ENCODE results near the gene LZTS2.

Gene LZTS2

GRCh38 chr10:100989088-100989487 is 10.5 kb upstream of the LZTS2 start:
- H3K18ac ChIP-seq (ENCODE audit: low read length): no peak overlapping the region
- no peak overlapping the region for H4K8ac ChIP-seq (ENCODE audit: low read depth, low read length)
- peaks cover 36% of the 10 kb centered on the region for H3K79me2 ChIP-seq (ENCODE audit: control insufficient read depth, insufficient read depth, low read length)
- no peak overlapping the region for H2BK15ac ChIP-seq (replicated peaks; ENCODE audit: low read depth)
- H3K9ac ChIP-seq (ENCODE audit: low read length): no peak overlapping the region
- no peaks in the 10 kb centered on the region for H3K27me3 ChIP-seq (ENCODE audit: insufficient read depth, low read length, poor library complexity)
- H3K4me2 ChIP-seq (ENCODE audit: low read length): no peak overlapping the region
- no peak for DNase-seq
- no peak overlapping the region for H3K27ac ChIP-seq (ENCODE audit: low read depth, low read length)
- no peak overlapping the region for H2AK5ac ChIP-seq (ENCODE audit: low read length)
- no CpG with 5 or more reads among the region's 21 CpGs for WGBS (ENCODE audit: extremely low coverage, insufficient coverage, low lambda C conversion rate)
- H3K4ac ChIP-seq (ENCODE audit: low read depth, low read length): no peak overlapping the region
- peaks cover 6% of the 10 kb centered on the region for H3K4me1 ChIP-seq (ENCODE audit: control insufficient read depth, low read depth, low read length)
- H4K5ac ChIP-seq (ENCODE audit: low read length): no peak overlapping the region
- H3K56ac ChIP-seq (ENCODE audit: low read length): no peak overlapping the region
- peaks cover 27% of the 10 kb centered on the region for H3K79me1 ChIP-seq (ENCODE audit: low read length)
- no peak overlapping the region for H3K4me3 ChIP-seq (ENCODE audit: low read length)
- H2BK120ac ChIP-seq (ENCODE audit: low read depth, low read length): no peak overlapping the region
- H3K23ac ChIP-seq (ENCODE audit: low read length): no peak overlapping the region
- H2BK5ac ChIP-seq (ENCODE audit: low read length): no peak overlapping the region
- H3K36me3 ChIP-seq (ENCODE audit: control insufficient read depth, insufficient read depth, low read length): peaks cover 19% of the 10 kb centered on the region

GRCh38 chr10:100993986-100994708 is 5.5 kb upstream of the LZTS2 start:
- Histone ChIP-seq H3K56ac (ENCODE audit: low read length) (peak overlapping the region; percentile 49), H3K27me3 (ENCODE audit: insufficient read depth, low read length, poor library complexity) (no peaks in the 10 kb centered on the region), H4K8ac (ENCODE audit: low read depth, low read length) (no peak overlapping the region), H3K4me2 (ENCODE audit: low read length) (no peak overlapping the region), H3K4me3 (ENCODE audit: low read length) (no peak overlapping the region), H3K79me1 (ENCODE audit: low read length) (peaks cover 9% of the 10 kb centered on the region), H3K4ac (ENCODE audit: low read depth, low read length) (no peak overlapping the region), H3K18ac (ENCODE audit: low read length) (no peak overlapping the region), H4K5ac (ENCODE audit: low read length) (no peak overlapping the region), H3K9ac (ENCODE audit: low read length) (peak overlapping the region; percentile 34), H3K23ac (ENCODE audit: low read length) (no peak overlapping the region), H2BK5ac (ENCODE audit: low read length) (no peak overlapping the region), H3K4me1 (ENCODE audit: control insufficient read depth, low read depth, low read length) (peaks cover 12% of the 10 kb centered on the region), H2BK15ac (replicated peaks; ENCODE audit: low read depth) (no peak overlapping the region), H3K79me2 (ENCODE audit: control insufficient read depth, insufficient read depth, low read length) (peaks cover 12% of the 10 kb centered on the region), H2BK120ac (ENCODE audit: low read depth, low read length) (no peak overlapping the region), H3K36me3 (ENCODE audit: control insufficient read depth, insufficient read depth, low read length) (peaks cover 21% of the 10 kb centered on the region), H3K27ac (ENCODE audit: low read depth, low read length) (no peak overlapping the region), H2AK5ac (ENCODE audit: low read length) (no peak overlapping the region)
- DNase-seq: peak; percentile 60
- WGBS (ENCODE audit: extremely low coverage, insufficient coverage, low lambda C conversion rate): no CpG with 5 or more reads among the region's 10 CpGs

- Histone ChIP-seq H4K5ac (ENCODE audit: low read length) (no peak overlapping the region), H3K79me1 (ENCODE audit: low read length) (peaks cover 8% of the 10 kb centered on the region), H2AK5ac (ENCODE audit: low read length) (no peak overlapping the region), H3K36me3 (ENCODE audit: control insufficient read depth, insufficient read depth, low read length) (peaks cover 21% of the 10 kb centered on the region), H3K4me3 (ENCODE audit: low read length) (no peak overlapping the region), H2BK15ac (replicated peaks; ENCODE audit: low read depth) (no peak overlapping the region), H2BK5ac (ENCODE audit: low read length) (no peak overlapping the region), H3K79me2 (ENCODE audit: control insufficient read depth, insufficient read depth, low read length) (peaks cover 7% of the 10 kb centered on the region), H2BK120ac (ENCODE audit: low read depth, low read length) (no peak overlapping the region), H3K56ac (ENCODE audit: low read length) (peak overlapping the region; percentile 25), H3K27ac (ENCODE audit: low read depth, low read length) (peak overlapping the region; percentile 47), H3K9ac (ENCODE audit: low read length) (peak overlapping the region; percentile 34), H3K4me1 (ENCODE audit: control insufficient read depth, low read depth, low read length) (peaks cover 12% of the 10 kb centered on the region), H3K4me2 (ENCODE audit: low read length) (no peak overlapping the region), H3K23ac (ENCODE audit: low read length) (no peak overlapping the region), H3K27me3 (ENCODE audit: insufficient read depth, low read length, poor library complexity) (no peaks in the 10 kb centered on the region), H3K18ac (ENCODE audit: low read length) (no peak overlapping the region), H3K4ac (ENCODE audit: low read depth, low read length) (no peak overlapping the region), H4K8ac (ENCODE audit: low read depth, low read length) (no peak overlapping the region)
- no CpG with 5 or more reads among the region's 6 CpGs for WGBS (ENCODE audit: extremely low coverage, insufficient coverage, low lambda C conversion rate)
- DNase-seq: no peak
Measured at GRCh38 chr10:100995181-100995580, 4.4 kb upstream of the LZTS2 start.

GRCh38 chr10:100996678-100997359 is 2.8 kb upstream of the LZTS2 start:
- Histone ChIP-seq H3K79me2 (ENCODE audit: control insufficient read depth, insufficient read depth, low read length) (peaks cover 12% of the 10 kb centered on the region), H3K4ac (ENCODE audit: low read depth, low read length) (peak overlapping the region; percentile 8), H3K23ac (ENCODE audit: low read length) (peak overlapping the region; percentile 94), H3K79me1 (ENCODE audit: low read length) (peaks cover 14% of the 10 kb centered on the region), H3K27ac (ENCODE audit: low read depth, low read length) (peak overlapping the region; percentile 87), H3K56ac (ENCODE audit: low read length) (peak overlapping the region; percentile 99), H3K4me2 (ENCODE audit: low read length) (peak overlapping the region; percentile 98), H2BK120ac (ENCODE audit: low read depth, low read length) (no peak overlapping the region), H4K8ac (ENCODE audit: low read depth, low read length) (no peak overlapping the region), H3K18ac (ENCODE audit: low read length) (peak overlapping the region; percentile 25), H3K36me3 (ENCODE audit: control insufficient read depth, insufficient read depth, low read length) (peaks cover 10% of the 10 kb centered on the region), H3K9ac (ENCODE audit: low read length) (peak overlapping the region; percentile 94), H2BK15ac (replicated peaks; ENCODE audit: low read depth) (no peak overlapping the region), H4K5ac (ENCODE audit: low read length) (no peak overlapping the region), H3K4me3 (ENCODE audit: low read length) (peak overlapping the region; percentile 81), H2BK5ac (ENCODE audit: low read length) (peak overlapping the region; percentile 70), H3K27me3 (ENCODE audit: insufficient read depth, low read length, poor library complexity) (no peaks in the 10 kb centered on the region), H2AK5ac (ENCODE audit: low read length) (peak overlapping the region; percentile 51), H3K4me1 (ENCODE audit: control insufficient read depth, low read depth, low read length) (peaks cover 17% of the 10 kb centered on the region)
- WGBS (ENCODE audit: extremely low coverage, insufficient coverage, low lambda C conversion rate): no CpG with 5 or more reads among the region's 46 CpGs
- peak; percentile 76 for DNase-seq

- Histone ChIP-seq H2AK5ac (ENCODE audit: low read length) (no peak overlapping the region), H3K4me1 (ENCODE audit: control insufficient read depth, low read depth, low read length) (peaks cover 17% of the 10 kb centered on the region), H3K79me1 (ENCODE audit: low read length) (peaks cover 15% of the 10 kb centered on the region), H4K8ac (ENCODE audit: low read depth, low read length) (no peak overlapping the region), H2BK5ac (ENCODE audit: low read length) (peak overlapping the region; percentile 76), H2BK120ac (ENCODE audit: low read depth, low read length) (peak overlapping the region; percentile 5), H3K4me3 (ENCODE audit: low read length) (peak overlapping the region; percentile 81), H3K36me3 (ENCODE audit: control insufficient read depth, insufficient read depth, low read length) (peaks cover 10% of the 10 kb centered on the region), H3K56ac (ENCODE audit: low read length) (peak overlapping the region; percentile 99), H3K27ac (ENCODE audit: low read depth, low read length) (peak overlapping the region; percentile 87), H4K5ac (ENCODE audit: low read length) (no peak overlapping the region), H3K4me2 (ENCODE audit: low read length) (peak overlapping the region; percentile 98), H3K9ac (ENCODE audit: low read length) (peak overlapping the region; percentile 94), H3K27me3 (ENCODE audit: insufficient read depth, low read length, poor library complexity) (no peaks in the 10 kb centered on the region), H3K23ac (ENCODE audit: low read length) (peak overlapping the region; percentile 94), H2BK15ac (replicated peaks; ENCODE audit: low read depth) (no peak overlapping the region), H3K18ac (ENCODE audit: low read length) (peak overlapping the region; percentile 34), H3K79me2 (ENCODE audit: control insufficient read depth, insufficient read depth, low read length) (peaks cover 12% of the 10 kb centered on the region), H3K4ac (ENCODE audit: low read depth, low read length) (no peak overlapping the region)
- WGBS (ENCODE audit: extremely low coverage, insufficient coverage, low lambda C conversion rate): no CpG with 5 or more reads among the region's 66 CpGs
- peak; percentile 91 for DNase-seq
Measured at GRCh38 chr10:100997360-100998182, 2.0 kb upstream of the LZTS2 start.
